Activated T-cell treated with anti-CD3 and anti-CD28 coated beads, Interleukin-2, amount 50 U/mL, for 4 hours (primary cell): Measurements from ENCODE around the gene GRIP1. TPM values are rescaled to one million over a fixed set of nuclear protein-coding genes. Genes with fewer than 3 reads are reported as not detected.
A peak's percentile ranks its signal among the peaks of the same experiment; 100 is the strongest.

ENCODE experiments used
- ATAC-seq, 2 donors: fragments of 200-7000 bp; cut with Tn5 transposase; one replicate each; pipeline ENCODE4 v1.10.0; 2021
- DNase-seq: peaks from one replicate; pipeline ENCODE4 v3.0.0-alpha.2; 2020
- H3K27me3 Mint-ChIP-seq: one replicate; pipeline ENCODE4 v1.8.0; 2021; ENCODE audit warnings: low read depth, mixed read lengths
- H3K36me3 Mint-ChIP-seq: one replicate; pipeline ENCODE4 v1.8.0; 2022; ENCODE audit warnings: mixed read lengths; ENCODE audit not compliant: insufficient read depth
- H3K4me1 Mint-ChIP-seq: one replicate; pipeline ENCODE4 v1.8.0; 2021; ENCODE audit warnings: low read depth, mixed read lengths
- H3K4me3 Mint-ChIP-seq: one replicate; pipeline ENCODE4 v1.8.0; 2021; ENCODE audit warnings: mild to moderate bottlenecking, moderate library complexity, mixed read lengths
- H3K9me3 Mint-ChIP-seq: one replicate; pipeline ENCODE4 v1.8.0; 2021; ENCODE audit warnings: mixed read lengths
- total RNA-seq, 3 donors: library from RNA; stranded (reverse); gene quantifications; one replicate each; pipeline ENCODE4 v1.2.1, GENCODE V29; 2021

The GRIP1 gene
- total RNA-seq, 3 donors from 2014 or later, result 1.6 to 8.0 (median 4.4) TPM

DNA sequence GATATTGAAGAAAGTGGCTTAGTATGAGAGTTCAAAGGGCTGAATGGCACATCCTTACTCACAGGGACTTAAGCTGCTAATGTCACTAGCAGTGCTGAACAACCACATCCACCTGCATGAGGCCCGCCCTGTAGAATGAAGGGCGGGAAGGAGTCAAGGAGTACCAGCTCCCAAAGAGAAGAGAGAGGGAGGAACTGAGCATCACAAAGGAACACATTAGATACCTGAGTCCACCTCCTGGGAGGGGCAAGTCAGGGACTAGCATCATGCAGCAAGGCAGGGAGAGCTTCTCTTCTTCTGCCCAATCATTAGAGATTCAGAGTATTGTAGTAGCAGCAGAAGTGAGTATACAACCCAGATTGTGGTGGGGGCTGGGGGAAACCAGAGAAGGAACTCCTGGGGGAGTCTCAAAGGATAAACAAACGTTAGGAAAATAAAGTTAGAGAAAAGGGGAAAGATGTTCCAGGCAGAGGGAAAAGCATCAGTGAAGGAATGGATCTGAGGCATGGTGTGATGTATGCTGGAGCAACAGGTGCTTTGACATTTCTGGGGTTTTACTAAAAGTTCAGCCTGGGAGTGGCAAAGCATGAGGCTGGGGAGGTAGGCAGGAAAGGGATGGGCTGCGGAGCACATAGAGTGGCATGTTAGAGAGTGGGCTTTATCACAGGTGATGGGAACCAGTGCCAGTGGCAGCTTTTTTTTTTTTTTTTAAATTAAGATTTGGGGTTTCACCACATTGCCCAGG, 21.0 kb upstream of the GRIP1 start:
- Mint-ChIP-seq H3K4me1 (peaks cover 16% of the 10 kb centered on the region), H3K36me3 (no peaks in the 10 kb centered on the region), H3K27me3 (peaks cover 10% of the 10 kb centered on the region), H3K4me3 (no peak overlapping the region), H3K9me3 (peaks cover 5% of the 10 kb centered on the region)
- ATAC-seq (no peak), DNase-seq (no peak)

DNA sequence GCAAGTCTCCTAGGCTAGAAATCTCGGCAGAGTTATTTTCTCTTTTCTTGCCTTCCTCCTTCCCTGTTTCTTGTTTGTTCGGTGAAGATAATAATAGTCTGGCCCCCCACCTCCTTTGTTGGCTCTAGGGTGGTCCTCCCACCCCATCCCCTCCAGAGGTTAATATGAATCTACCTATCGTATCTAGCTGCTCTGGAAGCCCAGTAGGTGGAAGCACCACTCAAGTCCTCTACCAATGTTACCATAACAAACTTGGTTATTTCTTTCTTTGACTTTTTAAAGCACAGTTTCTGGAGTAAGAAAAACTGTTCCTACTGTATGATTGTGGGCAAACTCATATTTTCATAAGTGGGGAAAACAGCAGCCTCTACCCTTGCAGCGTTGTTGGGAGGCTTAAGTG, 19.7 kb upstream of the GRIP1 start:
- DNase-seq, result no peak
- Mint-ChIP-seq H3K4me3 (no peak overlapping the region), H3K4me1 (peaks cover 15% of the 10 kb centered on the region), H3K36me3 (no peaks in the 10 kb centered on the region), H3K27me3 (peaks cover 9% of the 10 kb centered on the region), H3K9me3 (peaks cover 5% of the 10 kb centered on the region)
- no peak for ATAC-seq

DNA sequence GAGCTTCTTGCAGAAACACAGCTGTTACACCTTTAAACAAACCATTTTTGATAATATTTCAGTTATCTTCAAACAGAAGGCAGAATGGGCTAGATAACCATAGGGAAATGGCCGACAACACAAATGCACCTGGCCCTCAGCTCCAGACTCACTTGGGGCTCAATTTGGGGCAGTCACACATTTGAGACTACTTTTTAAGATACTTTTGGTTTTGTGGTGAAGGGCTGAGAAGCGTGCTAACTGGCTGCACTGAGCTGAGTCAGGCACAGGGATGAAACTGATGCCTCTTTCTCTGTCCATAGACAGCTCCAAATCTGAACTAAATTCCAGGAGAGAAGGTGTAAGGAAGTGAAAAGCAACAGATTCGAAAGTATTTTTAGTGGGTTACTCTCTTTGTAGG, 18.5 kb upstream of the GRIP1 start:
- peaks cover 15% of the 10 kb centered on the region for H3K4me1 Mint-ChIP-seq
- H3K4me3 Mint-ChIP-seq, result no peak overlapping the region
- ATAC-seq, result no peak
- no peak for DNase-seq
- H3K27me3 Mint-ChIP-seq, result peaks cover 3% of the 10 kb centered on the region
- H3K36me3 Mint-ChIP-seq, result no peaks in the 10 kb centered on the region
- peaks cover 5% of the 10 kb centered on the region for H3K9me3 Mint-ChIP-seq

DNA sequence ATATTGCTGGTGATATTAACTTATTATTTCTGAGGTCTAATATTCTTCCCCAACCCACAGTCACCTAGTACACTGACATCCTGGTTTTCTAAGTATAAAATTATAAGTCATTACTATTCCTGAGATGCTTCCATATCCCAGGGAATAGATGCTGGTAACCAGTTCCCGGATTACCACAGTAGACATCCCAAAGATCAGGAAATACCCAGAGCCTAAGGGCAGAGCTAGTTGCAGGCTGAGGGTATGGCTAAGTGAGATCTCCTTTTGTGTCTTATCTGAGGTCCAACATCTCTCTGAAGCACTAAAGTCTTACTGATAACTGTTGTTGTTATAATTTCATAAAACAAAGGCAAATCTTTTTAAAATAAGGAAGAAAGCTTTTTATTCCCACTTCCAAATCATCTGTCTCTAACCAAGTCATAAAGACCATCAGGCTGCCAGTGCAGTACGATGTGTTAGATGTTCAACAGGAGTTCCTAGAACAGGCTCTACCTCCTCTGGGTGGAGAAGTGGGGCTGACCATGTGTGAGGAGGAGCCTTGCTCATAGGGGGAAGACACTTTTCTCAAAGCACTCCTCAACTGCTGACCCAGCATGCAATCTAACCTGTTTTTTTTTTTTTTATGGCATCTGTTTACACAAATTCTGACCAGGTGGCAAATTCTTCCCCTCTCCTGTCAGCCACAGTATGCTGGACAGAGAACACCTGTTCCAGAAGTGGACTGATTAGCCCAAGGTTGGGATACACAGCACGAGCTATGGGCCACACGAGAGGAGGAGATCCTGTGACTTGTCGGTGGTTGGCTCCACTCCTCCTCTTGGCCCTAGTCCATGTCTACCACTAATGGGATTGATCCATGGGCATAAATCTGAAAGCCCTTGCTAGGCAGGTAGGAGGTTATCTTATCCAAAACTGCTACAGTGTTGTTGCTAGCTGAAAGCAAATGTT, 16.1 kb upstream of the GRIP1 start:
- no peak overlapping the region for H3K4me3 Mint-ChIP-seq
- peaks cover 16% of the 10 kb centered on the region for H3K4me1 Mint-ChIP-seq
- no peak for DNase-seq
- no peaks in the 10 kb centered on the region for H3K36me3 Mint-ChIP-seq
- peaks cover 5% of the 10 kb centered on the region for H3K9me3 Mint-ChIP-seq
- ATAC-seq, result no peak
- peaks cover under 1% of the 10 kb centered on the region for H3K27me3 Mint-ChIP-seq

DNA sequence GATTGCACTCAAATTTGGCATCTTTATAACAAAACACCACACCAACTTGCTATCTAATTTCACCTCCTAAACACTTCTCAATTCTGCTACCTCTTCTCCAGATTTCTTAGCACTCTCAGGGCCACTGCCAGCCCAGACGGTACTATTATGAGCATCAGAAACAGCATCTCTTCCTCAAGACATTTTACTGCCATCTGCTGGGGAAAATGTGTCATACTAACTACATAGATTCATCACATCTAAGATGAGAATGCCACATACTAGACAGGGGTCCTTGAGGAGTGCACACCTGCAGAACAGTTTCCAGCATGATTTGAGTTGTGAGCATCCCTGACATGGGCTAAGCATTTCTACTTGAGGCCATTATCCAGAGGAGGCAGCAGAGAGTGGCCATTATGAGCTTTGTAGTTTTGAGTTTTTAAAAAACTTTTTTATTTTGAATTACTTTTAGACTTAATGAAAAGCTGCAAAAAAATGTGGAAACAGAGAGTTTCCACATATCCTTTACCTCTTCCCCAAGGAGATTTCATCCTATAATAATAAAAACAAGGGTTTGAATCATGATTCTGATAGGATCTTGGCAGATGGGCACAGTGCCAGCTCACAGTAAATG, 15.1 kb upstream of the GRIP1 start:
- H3K27me3 Mint-ChIP-seq, result no peaks in the 10 kb centered on the region
- no peak for DNase-seq
- H3K9me3 Mint-ChIP-seq, result no peaks in the 10 kb centered on the region
- no peaks in the 10 kb centered on the region for H3K36me3 Mint-ChIP-seq
- ATAC-seq, result peak; percentile 67 to 77
- H3K4me1 Mint-ChIP-seq, result peaks cover 12% of the 10 kb centered on the region
- H3K4me3 Mint-ChIP-seq, result no peak overlapping the region

DNA sequence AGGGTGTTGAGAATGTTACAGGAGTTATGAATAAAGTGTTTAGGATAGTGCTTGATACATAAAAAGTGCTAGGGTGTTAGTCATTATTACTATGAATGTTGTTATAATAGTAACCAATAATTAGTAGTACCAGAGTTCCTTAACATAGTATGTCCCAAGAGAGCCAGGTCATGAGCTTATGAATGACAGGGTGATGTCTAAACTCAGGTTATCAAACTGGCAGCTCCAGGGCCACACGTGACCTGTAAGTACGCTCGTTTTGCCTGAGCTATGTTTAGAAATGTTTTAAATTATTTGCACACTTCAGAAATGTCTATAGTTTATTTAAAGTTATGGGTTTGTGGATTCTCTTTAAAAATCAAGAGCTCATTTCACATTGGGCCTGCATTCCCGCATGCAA, 14.1 kb upstream of the GRIP1 start:
- Mint-ChIP-seq H3K36me3 (no peaks in the 10 kb centered on the region), H3K4me1 (peaks cover 3% of the 10 kb centered on the region), H3K4me3 (no peak overlapping the region), H3K27me3 (peaks cover 1% of the 10 kb centered on the region), H3K9me3 (no peaks in the 10 kb centered on the region)
- ATAC-seq (no peak), DNase-seq (no peak)

DNA sequence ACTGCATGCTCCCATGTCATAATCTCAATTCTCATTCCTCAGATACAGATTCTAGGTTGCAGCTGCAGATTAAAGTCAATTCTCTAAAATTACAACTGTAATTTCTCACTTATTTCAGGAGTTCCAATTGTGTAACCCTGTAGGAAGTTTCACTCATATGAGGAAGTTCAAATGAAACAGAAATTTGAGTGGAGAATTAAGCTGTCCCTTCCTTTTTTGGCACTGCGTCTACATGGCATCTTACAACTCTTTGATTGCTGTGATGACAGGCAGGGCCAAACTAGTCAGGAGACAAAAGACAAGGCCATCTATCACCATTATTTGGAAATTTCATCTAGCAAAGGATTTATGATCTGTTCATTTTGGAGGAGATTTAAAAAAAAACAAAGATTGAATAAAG, 13.3 kb upstream of the GRIP1 start:
- Mint-ChIP-seq H3K36me3 (no peaks in the 10 kb centered on the region), H3K4me1 (peaks cover 1% of the 10 kb centered on the region), H3K27me3 (peaks cover 1% of the 10 kb centered on the region), H3K9me3 (no peaks in the 10 kb centered on the region), H3K4me3 (no peak overlapping the region)
- no peak for ATAC-seq
- DNase-seq, result no peak

DNA sequence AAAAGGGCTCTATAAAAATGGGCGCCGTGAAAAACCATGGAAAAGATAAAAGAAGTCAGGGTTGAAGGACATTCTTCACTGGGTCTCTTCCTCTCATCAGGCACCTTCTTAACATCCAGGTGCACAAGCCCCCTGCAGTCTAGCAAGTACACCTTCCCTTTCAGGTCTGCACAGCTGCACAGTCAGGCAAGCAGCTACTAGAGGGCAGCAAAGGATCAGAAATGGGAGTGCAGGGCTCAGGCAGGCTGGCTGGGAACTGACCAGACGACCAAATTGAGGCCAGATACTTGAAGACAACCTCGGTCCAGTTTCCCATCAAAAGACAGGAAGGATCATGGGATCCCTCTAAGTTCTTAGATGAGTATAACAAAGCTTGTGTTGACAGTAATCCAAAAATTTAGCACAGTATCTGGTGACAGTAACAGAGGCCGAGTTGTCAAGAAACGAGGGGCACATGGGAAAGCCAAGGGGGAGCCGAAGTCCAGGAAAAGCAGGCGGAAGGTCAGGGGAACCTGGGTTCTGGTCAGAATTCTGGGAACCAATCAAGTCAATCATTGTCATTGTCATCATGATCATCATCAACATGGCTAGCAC, 10.1 kb upstream of the GRIP1 start:
- Mint-ChIP-seq H3K27me3 (peaks cover 4% of the 10 kb centered on the region), H3K9me3 (no peaks in the 10 kb centered on the region), H3K4me1 (peaks cover 1% of the 10 kb centered on the region), H3K4me3 (no peak overlapping the region), H3K36me3 (no peaks in the 10 kb centered on the region)
- ATAC-seq (no peak), DNase-seq (peak; percentile 10)

DNA sequence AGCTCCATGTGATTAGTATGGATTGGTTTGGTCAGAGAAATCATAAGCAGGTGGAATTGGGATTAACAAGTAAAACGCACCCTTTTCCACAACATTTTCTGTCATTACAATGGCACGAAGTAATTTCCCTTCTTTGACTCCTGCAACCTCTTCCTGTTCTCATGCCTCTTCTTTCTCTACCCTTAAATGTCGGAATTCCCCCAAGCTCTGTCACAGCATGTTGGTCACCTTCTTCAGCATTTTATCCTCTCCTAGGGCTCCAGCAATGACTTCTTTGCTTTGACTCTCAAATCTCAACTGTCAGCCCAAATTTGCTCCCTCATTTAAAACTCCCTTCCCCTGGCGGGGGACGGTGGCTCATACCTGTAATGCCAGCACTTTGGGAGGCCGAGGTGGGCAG, 5.3 kb upstream of the GRIP1 start:
- no peak for ATAC-seq
- Mint-ChIP-seq H3K4me1 (no peaks in the 10 kb centered on the region), H3K27me3 (peaks cover 8% of the 10 kb centered on the region), H3K36me3 (no peaks in the 10 kb centered on the region), H3K4me3 (no peak overlapping the region), H3K9me3 (no peaks in the 10 kb centered on the region)
- no peak for DNase-seq

DNA sequence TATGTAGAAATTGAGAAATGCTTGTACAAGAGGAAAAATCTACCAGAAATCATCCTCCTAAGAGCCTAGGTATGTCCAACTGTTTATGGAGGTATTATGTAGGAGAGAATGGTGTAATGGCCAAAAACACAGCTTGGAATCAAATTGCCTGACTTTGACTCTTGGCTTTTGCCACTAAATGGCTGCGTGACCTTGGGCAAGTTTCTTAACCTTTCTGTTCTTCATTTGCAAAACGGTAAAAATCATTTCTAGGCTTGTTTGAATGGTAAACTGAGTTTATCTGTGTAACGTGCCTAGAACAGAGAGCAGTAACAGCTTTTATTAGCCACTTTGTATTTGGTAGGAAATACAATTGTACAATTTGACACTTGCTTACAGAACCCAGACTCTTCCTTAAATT, 4.9 kb upstream of the GRIP1 start:
- Mint-ChIP-seq H3K27me3 (peaks cover 8% of the 10 kb centered on the region), H3K4me3 (no peak overlapping the region), H3K9me3 (no peaks in the 10 kb centered on the region), H3K36me3 (no peaks in the 10 kb centered on the region), H3K4me1 (no peaks in the 10 kb centered on the region)
- ATAC-seq, result no peak
- no peak for DNase-seq

DNA sequence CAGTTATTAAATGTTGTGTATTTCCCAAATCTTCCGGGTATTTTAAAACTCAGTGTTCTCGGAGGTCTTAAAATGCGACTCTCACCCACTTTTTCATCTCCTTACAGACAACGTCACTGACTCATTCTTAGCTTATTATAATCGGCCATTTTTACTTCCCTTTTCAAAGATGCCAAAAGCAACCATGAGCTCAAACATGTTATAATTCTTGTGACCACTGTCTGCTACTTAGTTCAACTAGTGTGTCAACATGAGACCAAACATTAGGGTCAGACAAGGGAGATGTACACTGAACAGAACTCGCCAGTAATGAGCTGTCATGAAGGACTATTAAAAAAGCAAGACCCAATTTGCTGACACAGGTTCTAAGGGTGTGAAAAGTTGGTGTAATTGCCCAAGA, 4.2 kb upstream of the GRIP1 start:
- DNase-seq, result no peak
- Mint-ChIP-seq H3K4me1 (no peaks in the 10 kb centered on the region), H3K4me3 (no peak overlapping the region), H3K9me3 (no peaks in the 10 kb centered on the region), H3K27me3 (peaks cover 7% of the 10 kb centered on the region), H3K36me3 (no peaks in the 10 kb centered on the region)
- ATAC-seq, result no peak

DNA sequence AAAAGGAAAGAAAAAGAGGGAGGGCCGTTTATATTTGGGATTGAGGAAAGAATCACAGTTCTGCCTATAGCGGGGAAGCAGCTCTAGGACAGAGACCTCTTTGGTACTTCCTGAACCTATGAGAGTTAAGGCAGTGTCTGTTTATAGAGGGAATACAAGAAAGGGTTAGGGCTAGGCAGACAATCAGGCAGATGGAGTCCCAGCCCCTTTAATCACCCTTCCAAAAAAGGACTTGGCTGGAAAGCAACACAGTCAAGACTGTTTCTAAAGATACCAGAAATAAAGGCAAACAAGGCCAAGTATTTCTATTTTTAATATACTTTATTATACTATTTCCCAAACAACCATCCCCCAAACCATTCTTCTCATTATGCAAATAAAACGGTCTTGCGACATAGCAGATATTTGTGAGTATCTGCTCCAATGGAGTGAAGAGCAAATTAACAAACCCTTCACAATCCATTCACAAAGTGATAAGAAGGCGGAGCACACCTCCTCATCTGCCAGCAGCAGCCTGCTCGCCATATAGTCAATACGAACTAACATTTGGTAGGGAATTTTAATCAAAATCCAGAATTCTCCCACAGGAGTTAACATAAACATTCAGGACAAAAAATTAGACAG, 697 bp upstream of the GRIP1 start:
- H3K9me3 Mint-ChIP-seq, result no peaks in the 10 kb centered on the region
- ATAC-seq (no peak), DNase-seq (no peak)
- no peaks in the 10 kb centered on the region for H3K36me3 Mint-ChIP-seq
- H3K27me3 Mint-ChIP-seq, result peaks cover 4% of the 10 kb centered on the region
- no peaks in the 10 kb centered on the region for H3K4me1 Mint-ChIP-seq
- H3K4me3 Mint-ChIP-seq, result no peak overlapping the region

DNA sequence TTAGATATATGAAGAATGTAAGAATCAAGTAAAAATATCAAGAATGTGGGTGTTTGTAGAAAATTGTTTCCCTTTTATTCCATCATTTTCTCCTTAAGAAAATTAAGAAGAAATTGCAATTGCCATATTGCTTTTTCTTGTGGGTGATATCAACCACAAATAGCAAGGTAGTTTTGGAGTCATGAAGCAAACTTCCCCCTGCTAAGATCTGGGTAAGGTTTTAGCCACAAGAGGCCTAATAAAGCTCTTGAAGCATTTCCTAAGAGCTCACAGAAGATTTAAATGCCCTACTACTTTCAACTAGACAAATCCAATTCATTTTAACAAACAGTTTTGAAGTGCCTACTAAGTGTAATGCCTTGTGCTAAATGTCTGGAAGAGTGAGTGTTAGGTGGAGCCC, 2.6 kb downstream of the GRIP1 start:
- Mint-ChIP-seq H3K9me3 (no peaks in the 10 kb centered on the region), H3K4me3 (no peak overlapping the region), H3K4me1 (no peaks in the 10 kb centered on the region), H3K27me3 (peaks cover 5% of the 10 kb centered on the region), H3K36me3 (no peaks in the 10 kb centered on the region)
- DNase-seq (no peak), ATAC-seq (no peak)
